Activated CD4-positive, alpha-beta memory T cell treated with anti-CD3 and anti-CD28 coated beads, Interleukin-2, amount 10 ng/mL, durations not matched to agents 7 days and 5 days (primary cell): ENCODE results near the gene SPATA4. TPM values are rescaled to one million over a fixed set of nuclear protein-coding genes. Genes with fewer than 3 reads are reported as not detected.

Experiments
- CTCF ChIA-PET: fragments of 350-600 bp; sonication (Branson Sonifier 250); formaldehyde crosslinking; loops from one replicate; lab custom pipeline; 2021; ENCODE audit warnings: antibody characterized with exemption, inconsistent platforms; lab: Charles Lee
- POLR2A ChIA-PET: fragments of 350-600 bp; sonication (Branson Sonifier 250); formaldehyde crosslinking; loops from one replicate; lab custom pipeline; 2021; ENCODE audit warnings: antibody characterized with exemption; lab: Charles Lee
- DNase-seq: peaks from one replicate; pipeline ENCODE4 v3.0.0-alpha.2; 2020
- H3K27ac Mint-ChIP-seq: one replicate; pipeline ENCODE4 v1.8.0; 2021; ENCODE audit warnings: mild to moderate bottlenecking, mixed read lengths
- H3K27me3 Mint-ChIP-seq: one replicate; pipeline ENCODE4 v1.8.0; 2021; ENCODE audit warnings: mixed read lengths
- H3K36me3 Mint-ChIP-seq: one replicate; pipeline ENCODE4 v1.8.0; 2021; ENCODE audit warnings: low read depth, mixed read lengths
- H3K4me1 Mint-ChIP-seq: one replicate; pipeline ENCODE4 v1.8.0; 2021; ENCODE audit warnings: mixed read lengths
- H3K4me3 Mint-ChIP-seq: one replicate; pipeline ENCODE4 v1.8.0; 2021; ENCODE audit warnings: mild to moderate bottlenecking, mixed read lengths
- H3K9me3 Mint-ChIP-seq: one replicate; pipeline ENCODE4 v1.8.0; 2021; ENCODE audit warnings: mixed read lengths
- total RNA-seq, 2 experiments: library from RNA; stranded (reverse); gene quantifications; one replicate each; pipeline ENCODE4 v1.2.3, GENCODE V29; 2021

SPATA4 gene
- total RNA-seq, 2 experiments from 2014 or later = not detected

DNA sequence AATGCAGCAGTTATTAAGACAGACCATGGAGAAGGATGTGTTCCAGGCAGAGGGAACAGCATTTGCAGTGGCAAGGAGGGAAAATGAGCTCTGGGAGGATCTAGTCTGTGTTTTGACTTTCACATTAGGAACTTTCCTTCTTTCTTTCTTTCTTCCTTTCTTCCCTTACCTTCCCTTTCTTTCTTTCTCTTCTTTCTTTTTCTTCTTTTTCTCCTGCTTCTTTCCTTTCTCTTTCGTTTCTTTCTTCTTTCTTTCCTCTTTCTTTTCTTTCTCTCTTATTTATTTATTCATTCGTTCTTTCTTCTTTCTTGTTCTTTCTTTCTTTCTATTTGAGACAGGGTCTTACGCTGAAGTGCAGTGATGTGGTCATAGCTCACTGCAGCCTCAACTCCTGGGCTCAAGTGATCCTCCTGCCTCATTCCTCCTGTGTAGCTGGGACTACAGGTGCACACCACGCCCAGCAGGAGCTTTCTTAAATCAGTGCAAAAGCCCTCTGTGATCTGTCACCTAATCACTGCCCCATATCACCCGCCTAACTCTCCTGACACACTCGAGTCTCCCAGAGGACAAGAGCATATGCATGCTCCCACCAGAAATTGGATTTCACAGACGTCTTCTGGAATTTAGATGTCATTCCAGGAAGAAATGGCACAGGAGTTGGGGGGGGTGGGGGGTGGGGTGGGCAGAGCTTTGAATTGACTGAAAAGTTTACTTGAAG lies 15.4 kb upstream of the SPATA4 start:
- no peak for DNase-seq
- POLR2A ChIA-PET = no interaction called here
- no peaks in the 10 kb centered on the region for H3K36me3 Mint-ChIP-seq
- no peak overlapping the region for H3K27ac Mint-ChIP-seq
- no peak overlapping the region for H3K4me3 Mint-ChIP-seq
- H3K4me1 Mint-ChIP-seq = no peaks in the 10 kb centered on the region
- CTCF ChIA-PET = interaction anchor here (1.4 kb wide), 1 partner anchor 76 kb away, joined by 3 read pairs; no protein-coding TSS in a partner anchor
- no peaks in the 10 kb centered on the region for H3K9me3 Mint-ChIP-seq
- H3K27me3 Mint-ChIP-seq = peaks cover 12% of the 10 kb centered on the region

GRCh38 chr4:176210101-176210500 lies 14.7 kb upstream of the SPATA4 start:
- CTCF ChIA-PET = interaction anchor here (1.4 kb wide), 1 partner anchor 76 kb away, joined by 3 read pairs; no protein-coding TSS in a partner anchor
- no peaks in the 10 kb centered on the region for H3K9me3 Mint-ChIP-seq

DNA sequence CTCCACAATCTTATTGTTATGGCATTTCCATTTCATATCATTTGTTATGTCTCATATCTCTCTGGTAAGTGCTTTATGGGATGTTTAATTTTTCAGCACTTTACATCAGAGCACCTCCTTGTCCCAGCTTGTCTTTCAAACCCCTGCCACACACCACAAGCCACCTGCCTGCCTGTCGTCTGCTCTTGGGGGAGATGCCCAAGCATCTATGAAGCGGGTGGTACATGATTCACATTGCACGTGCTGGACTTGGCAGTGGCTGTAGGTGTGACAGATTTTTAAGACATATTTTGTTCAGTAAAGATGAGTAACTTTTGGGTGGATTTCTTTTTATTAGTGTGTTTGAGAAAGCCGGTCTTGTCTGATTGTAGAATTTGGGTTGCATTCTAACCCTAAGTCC lies 14.2 kb upstream of the SPATA4 start:
- CTCF ChIA-PET = no interaction called here
- POLR2A ChIA-PET = no interaction called here
- no peak overlapping the region for H3K4me3 Mint-ChIP-seq
- H3K4me1 Mint-ChIP-seq = no peaks in the 10 kb centered on the region
- no peak overlapping the region for H3K27ac Mint-ChIP-seq
- H3K9me3 Mint-ChIP-seq = no peaks in the 10 kb centered on the region
- peaks cover 17% of the 10 kb centered on the region for H3K27me3 Mint-ChIP-seq
- H3K36me3 Mint-ChIP-seq = no peaks in the 10 kb centered on the region
- no peak for DNase-seq

More at GRCh38 chr4:176210101-176210500, 14.7 kb upstream of the SPATA4 start:
- POLR2A ChIA-PET = no interaction called here
- Mint-ChIP-seq H3K27ac (no peak overlapping the region), H3K4me3 (no peak overlapping the region), H3K36me3 (no peaks in the 10 kb centered on the region), H3K27me3 (peaks cover 15% of the 10 kb centered on the region), H3K4me1 (no peaks in the 10 kb centered on the region)
- no peak for DNase-seq

DNA sequence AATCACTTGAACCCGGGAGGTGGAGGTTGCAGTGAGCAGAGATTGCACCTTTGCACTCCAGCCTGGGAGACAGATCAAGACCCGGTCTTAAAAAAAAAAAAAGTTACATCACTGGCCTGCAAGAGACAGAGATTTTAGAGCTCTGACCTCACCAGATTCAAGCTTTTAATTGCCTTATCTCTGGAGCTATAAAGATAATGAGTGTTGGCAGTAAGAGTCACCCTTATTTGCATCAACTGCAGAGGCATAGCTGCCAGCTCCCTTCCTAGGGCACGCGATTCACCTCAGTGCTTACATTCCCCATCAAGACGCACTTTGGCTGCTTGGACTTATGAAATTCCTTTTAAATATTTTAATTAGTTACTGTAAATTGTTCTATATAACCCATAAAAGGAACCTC lies 12.5 kb upstream of the SPATA4 start:
- H3K9me3 Mint-ChIP-seq = no peaks in the 10 kb centered on the region
- ChIA-PET POLR2A (no interaction called here), CTCF (interaction anchor here (0.6 kb wide), 1 partner anchor 23 kb away, joined by 3 read pairs; no protein-coding TSS in a partner anchor)
- H3K36me3 Mint-ChIP-seq = no peaks in the 10 kb centered on the region
- no peaks in the 10 kb centered on the region for H3K4me1 Mint-ChIP-seq
- H3K27ac Mint-ChIP-seq = no peak overlapping the region
- peaks cover 17% of the 10 kb centered on the region for H3K27me3 Mint-ChIP-seq
- no peak overlapping the region for H3K4me3 Mint-ChIP-seq
- no peak for DNase-seq

GRCh38 chr4:176205299-176205698 lies 9.9 kb upstream of the SPATA4 start:
- CTCF ChIA-PET = no interaction called here
- peaks cover 13% of the 10 kb centered on the region for H3K27me3 Mint-ChIP-seq

GRCh38 chr4:176198316-176198903 lies 3.0 kb upstream of the SPATA4 start:
- CTCF ChIA-PET = no interaction called here
- DNase-seq = no peak

More at GRCh38 chr4:176205299-176205698, 9.9 kb upstream of the SPATA4 start:
- no peak for DNase-seq
- Mint-ChIP-seq H3K36me3 (no peaks in the 10 kb centered on the region), H3K4me3 (no peak overlapping the region), H3K4me1 (no peaks in the 10 kb centered on the region), H3K27ac (no peak overlapping the region), H3K9me3 (no peaks in the 10 kb centered on the region)
- POLR2A ChIA-PET = no interaction called here

GRCh38 chr4:176193938-176194337 lies 1.4 kb downstream of the SPATA4 start:
- no peaks in the 10 kb centered on the region for H3K9me3 Mint-ChIP-seq
- H3K4me3 Mint-ChIP-seq = no peak overlapping the region
- H3K27ac Mint-ChIP-seq = no peak overlapping the region
- ChIA-PET CTCF (interaction anchor here (0.7 kb wide), 2 partner anchors 70 to 152 kb away, joined by 3 to 4 read pairs; no protein-coding TSS in a partner anchor), POLR2A (no interaction called here)
- H3K4me1 Mint-ChIP-seq = peaks cover 16% of the 10 kb centered on the region
- DNase-seq = no peak
- peaks cover 5% of the 10 kb centered on the region for H3K36me3 Mint-ChIP-seq
- H3K27me3 Mint-ChIP-seq = peaks cover 45% of the 10 kb centered on the region

More at GRCh38 chr4:176198316-176198903, 3.0 kb upstream of the SPATA4 start:
- H3K27me3 Mint-ChIP-seq = peaks cover 19% of the 10 kb centered on the region
- peaks cover 16% of the 10 kb centered on the region for H3K4me1 Mint-ChIP-seq
- H3K4me3 Mint-ChIP-seq = no peak overlapping the region
- H3K27ac Mint-ChIP-seq = no peak overlapping the region
- POLR2A ChIA-PET = no interaction called here
- peaks cover 5% of the 10 kb centered on the region for H3K36me3 Mint-ChIP-seq
- no peaks in the 10 kb centered on the region for H3K9me3 Mint-ChIP-seq

DNA sequence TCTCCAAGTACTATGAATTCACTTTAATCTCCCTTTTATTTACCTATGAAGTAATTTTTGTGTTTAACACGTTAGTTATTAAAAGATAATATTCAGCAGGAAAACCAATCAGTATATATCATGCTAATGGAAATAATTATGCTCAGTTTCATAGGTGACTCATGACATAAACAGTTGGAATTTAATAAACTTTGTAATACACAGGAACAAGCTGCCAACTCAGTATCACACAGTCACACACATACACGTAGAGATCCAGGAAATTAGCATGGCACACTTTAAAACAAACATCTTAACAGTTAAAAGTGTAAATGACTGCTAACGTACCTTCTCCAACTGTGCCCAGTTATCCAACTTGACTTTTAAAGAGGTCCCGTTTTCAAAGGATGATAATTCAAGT lies 2.3 kb downstream of the SPATA4 start:
- ChIA-PET POLR2A (no interaction called here), CTCF (no interaction called here)
- Mint-ChIP-seq H3K9me3 (no peaks in the 10 kb centered on the region), H3K36me3 (peaks cover 5% of the 10 kb centered on the region), H3K27ac (no peak overlapping the region), H3K27me3 (peaks cover 46% of the 10 kb centered on the region), H3K4me1 (peaks cover 16% of the 10 kb centered on the region), H3K4me3 (no peak overlapping the region)
- no peak for DNase-seq

- peaks cover 5% of the 10 kb centered on the region for H3K36me3 Mint-ChIP-seq
- POLR2A ChIA-PET = no interaction called here
- no peak overlapping the region for H3K27ac Mint-ChIP-seq
- H3K4me3 Mint-ChIP-seq = no peak overlapping the region
- CTCF ChIA-PET = no interaction called here
- H3K27me3 Mint-ChIP-seq = peaks cover 41% of the 10 kb centered on the region
- H3K4me1 Mint-ChIP-seq = peaks cover 16% of the 10 kb centered on the region
- no peaks in the 10 kb centered on the region for H3K9me3 Mint-ChIP-seq
- DNase-seq = no peak
These were observed 3.4 kb downstream of the SPATA4 start for GRCh38 chr4:176191974-176192373.

GRCh38 chr4:176189891-176190795 lies 5.2 kb downstream of the SPATA4 start:
- POLR2A ChIA-PET = no interaction called here
- Mint-ChIP-seq H3K4me3 (no peak overlapping the region), H3K4me1 (peaks cover 9% of the 10 kb centered on the region), H3K27me3 (peaks cover 40% of the 10 kb centered on the region), H3K9me3 (no peaks in the 10 kb centered on the region), H3K36me3 (no peaks in the 10 kb centered on the region), H3K27ac (no peak overlapping the region)
- CTCF ChIA-PET = no interaction called here
- no peak for DNase-seq

- POLR2A ChIA-PET = no interaction called here
These were observed 6.7 kb downstream of the SPATA4 start for GRCh38 chr4:176188654-176189053.

GRCh38 chr4:176187624-176188023 lies 7.8 kb downstream of the SPATA4 start:
- POLR2A ChIA-PET = no interaction called here
- H3K9me3 Mint-ChIP-seq = no peaks in the 10 kb centered on the region
- peaks cover 30% of the 10 kb centered on the region for H3K27me3 Mint-ChIP-seq
- no peak for DNase-seq
- CTCF ChIA-PET = no interaction called here
- H3K36me3 Mint-ChIP-seq = no peaks in the 10 kb centered on the region
- H3K4me1 Mint-ChIP-seq = no peaks in the 10 kb centered on the region
- H3K4me3 Mint-ChIP-seq = no peak overlapping the region
- H3K27ac Mint-ChIP-seq = no peak overlapping the region

More at GRCh38 chr4:176188654-176189053, 6.7 kb downstream of the SPATA4 start:
- peaks cover 1% of the 10 kb centered on the region for H3K4me1 Mint-ChIP-seq
- H3K27me3 Mint-ChIP-seq = peaks cover 35% of the 10 kb centered on the region
- no peak for DNase-seq
- H3K4me3 Mint-ChIP-seq = no peak overlapping the region
- H3K9me3 Mint-ChIP-seq = no peaks in the 10 kb centered on the region
- CTCF ChIA-PET = no interaction called here
- H3K27ac Mint-ChIP-seq = no peak overlapping the region
- no peaks in the 10 kb centered on the region for H3K36me3 Mint-ChIP-seq
